Posterior vena cava (tissue), 2 donors: Measurements from ENCODE around the gene ANKRD37. TPM values are rescaled to one million over a fixed set of nuclear protein-coding genes. Genes with fewer than 3 reads are reported as not detected.

Experiments
- DNase-seq: peaks from one replicate; pipeline ENCODE4 v3.0.0-alpha.2; 2020; ENCODE audit warnings: low spot score
- intact Hi-C, 2 donors: fragments of 100-400 bp; cut with DNase I; formaldehyde crosslinking; loops; one replicate each; pipeline versions ENCODE4 v1.14.1 to v1.14.2; 2022 to 2023
- total RNA-seq, 2 donors: library from RNA; stranded (reverse); fragmentation: NEBNext Ultra II Directional; extraction: Animal tissue kit (Norgen Biotek cat#: 25700); gene quantifications; one replicate each; pipeline ENCODE4 v1.2.1, GENCODE V29; 2021
- donor health status: DM: yes; HTN: yes; CAD: no.
- donor health status: DM: yes; HTN: yes; CAD: no.

The ANKRD37 gene
- total RNA-seq, 2 donors from 2014 or later: 9.7 to 9.8 TPM

GRCh38 chr4:185374573-185374972 lies 22.1 kb upstream of the ANKRD37 start:
- no peak for DNase-seq
- intact Hi-C loops: no loop called here

- DNase-seq: no peak
- intact Hi-C loops: no loop called here
Measured at GRCh38 chr4:185378264-185378663, 18.4 kb upstream of the ANKRD37 start.

- no peak for DNase-seq
- intact Hi-C loops: no loop called here
Measured at GRCh38 chr4:185379326-185380295, 17.0 kb upstream of the ANKRD37 start.

GRCh38 chr4:185380320-185380719 lies 16.3 kb upstream of the ANKRD37 start:
- no peak for DNase-seq
- intact Hi-C loops: no loop called here

- DNase-seq: no peak
Measured at GRCh38 chr4:185381288-185382196, 15.1 kb upstream of the ANKRD37 start.

GRCh38 chr4:185382754-185383153 lies 13.9 kb upstream of the ANKRD37 start:
- intact Hi-C loops: no loop called here
- DNase-seq: no peak

More at GRCh38 chr4:185381288-185382196, 15.1 kb upstream of the ANKRD37 start:
- intact Hi-C loops: no loop called here

GRCh38 chr4:185383451-185383850 lies 13.2 kb upstream of the ANKRD37 start:
- intact Hi-C loops: no loop called here
- no peak for DNase-seq

DNA sequence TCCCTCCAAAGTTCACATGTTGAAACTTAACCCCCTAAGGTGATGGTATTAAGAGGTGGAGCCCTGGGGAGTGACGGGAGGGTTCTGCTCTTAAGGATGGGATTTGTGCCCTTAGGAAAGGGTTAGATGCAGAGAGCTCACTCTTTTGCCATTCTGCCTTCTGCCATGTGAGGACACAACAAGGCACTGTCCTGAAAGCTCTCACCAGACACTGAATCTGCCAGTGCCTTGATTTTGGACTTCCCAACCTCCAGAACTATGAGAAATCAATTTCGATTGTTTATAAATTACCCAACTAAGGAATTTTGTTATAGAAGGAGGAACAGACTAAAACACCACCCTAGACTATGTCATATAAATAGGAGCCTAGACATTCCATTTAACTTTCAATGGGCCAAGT lies 12.6 kb upstream of the ANKRD37 start:
- intact Hi-C loops: no loop called here

DNA sequence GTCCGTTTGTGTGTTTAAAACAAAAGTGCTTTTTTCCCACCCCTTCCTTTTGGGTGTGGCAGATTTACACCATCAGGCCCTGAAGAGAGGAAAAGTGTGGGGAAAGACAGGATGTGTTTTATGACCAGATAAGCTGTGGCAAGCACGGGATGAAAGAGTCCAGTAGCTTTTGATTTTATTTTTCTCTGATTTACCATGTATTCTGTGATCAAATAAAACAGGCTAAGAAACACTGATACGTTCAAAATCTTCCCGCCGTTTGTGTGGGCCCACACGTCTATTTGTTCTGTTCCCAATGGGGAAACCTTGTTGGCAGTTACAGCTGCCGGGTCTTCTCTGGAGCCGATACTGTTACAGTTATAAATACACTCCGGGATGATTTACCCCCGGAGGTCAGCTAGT lies 11.7 kb upstream of the ANKRD37 start:
- no peak for DNase-seq
- intact Hi-C loops: no loop called here

More for the DNA sequence above, 12.6 kb upstream of the ANKRD37 start:
- no peak for DNase-seq

DNA sequence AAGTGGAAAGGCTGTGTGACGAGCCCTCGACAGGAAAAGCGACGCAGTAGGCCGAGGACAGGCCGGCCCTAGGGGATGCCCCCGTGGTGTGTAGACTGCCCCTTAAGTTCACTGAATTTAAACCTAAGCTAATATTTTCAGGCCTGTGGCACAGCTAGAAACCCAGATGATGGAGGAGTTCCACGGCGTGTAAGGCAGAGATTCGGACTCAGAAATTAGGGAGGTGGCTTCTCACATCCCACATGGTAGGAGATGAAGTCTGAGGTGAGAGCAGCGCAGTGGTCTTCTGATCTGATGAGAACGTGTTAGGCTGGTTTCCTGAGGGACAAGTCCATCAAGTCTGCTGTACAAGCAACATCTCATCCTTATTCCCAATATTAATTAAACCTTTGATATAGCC lies 8.7 kb upstream of the ANKRD37 start:
- DNase-seq: no peak

DNA sequence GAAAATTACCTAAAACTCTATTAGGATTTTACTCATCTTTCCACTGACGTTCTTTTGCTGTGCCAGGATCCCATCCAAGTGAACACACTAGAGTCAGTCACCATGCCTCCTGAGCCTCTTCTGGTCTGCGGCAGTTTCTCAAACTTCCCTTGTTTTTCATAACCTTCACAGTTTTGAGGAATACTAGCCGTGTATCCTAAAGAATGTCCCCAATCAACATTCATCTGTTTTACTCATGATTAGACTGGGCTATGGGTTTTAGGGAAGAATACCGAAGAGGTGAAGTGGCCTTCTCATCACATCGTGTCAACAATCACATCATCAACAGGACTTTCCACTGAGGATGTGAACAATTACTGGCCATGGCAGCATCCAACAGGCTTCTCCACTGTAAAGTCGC lies 5.7 kb upstream of the ANKRD37 start:
- intact Hi-C loops: loop anchor here in 1 of 2 donors (10.0 kb wide), 1 partner anchor 186 kb away; the partner anchor contains the start of genes CFAP97 and SNX25
- DNase-seq: no peak

More for the DNA sequence above, 8.7 kb upstream of the ANKRD37 start:
- intact Hi-C loops: no loop called here

DNA sequence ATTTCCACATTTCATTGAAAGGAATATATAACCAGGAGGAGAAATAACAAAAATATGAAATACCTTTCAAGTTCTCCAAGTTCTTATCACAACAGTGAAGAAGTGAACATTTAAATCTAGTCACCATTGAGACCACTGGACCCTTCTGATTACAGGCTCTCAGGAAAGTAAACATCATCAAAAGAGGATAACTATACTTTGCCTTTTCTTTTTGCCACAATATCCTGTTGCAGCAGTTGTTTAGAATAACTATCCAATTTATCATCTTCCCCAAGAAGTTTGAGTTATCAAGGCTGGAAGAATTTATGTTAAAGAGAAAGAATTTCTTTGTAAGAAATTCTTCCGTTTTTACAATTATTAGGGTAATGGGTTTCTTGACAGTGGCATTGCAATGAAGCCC lies 4.5 kb upstream of the ANKRD37 start:
- intact Hi-C loops: loop anchor here in 1 of 2 donors (10.0 kb wide), 1 partner anchor 187 kb away; the partner anchor contains the start of genes CFAP97 and SNX25

DNA sequence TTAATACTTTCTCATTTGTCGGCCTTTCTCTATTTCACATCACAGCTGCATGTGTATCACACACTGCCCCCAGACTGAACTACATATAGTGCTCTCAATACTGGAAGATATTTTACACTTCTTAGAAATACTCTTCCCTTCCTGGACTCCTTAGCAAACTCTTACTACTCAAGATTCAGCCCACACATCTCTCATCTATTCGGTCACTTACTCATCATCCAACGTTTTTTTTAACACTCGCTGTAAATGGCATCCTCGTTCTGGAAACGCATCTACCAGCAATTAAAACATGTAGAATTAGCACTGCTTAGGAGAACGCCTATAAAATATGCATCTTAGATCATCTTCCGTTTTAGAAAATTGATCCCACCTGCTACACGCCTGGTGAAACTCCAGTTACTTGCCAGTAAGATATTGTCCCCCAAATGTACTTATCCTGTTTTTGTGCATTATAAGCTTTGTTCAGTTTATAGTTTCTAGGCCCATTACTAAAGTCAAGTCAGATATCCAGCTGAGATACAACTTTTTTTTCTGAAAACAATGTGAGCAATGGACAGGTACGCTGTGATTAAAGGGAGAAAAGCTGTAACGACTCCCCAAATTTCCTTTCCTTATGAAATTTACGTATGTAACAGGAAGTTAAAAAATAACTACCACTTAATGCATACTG lies 1.9 kb upstream of the ANKRD37 start:
- no peak for DNase-seq
- intact Hi-C loops: loop anchor here in 1 of 2 donors (10.0 kb wide), 1 partner anchor 190 kb away; the partner anchor contains the start of genes CFAP97 and SNX25

More for the DNA sequence above, 4.5 kb upstream of the ANKRD37 start:
- DNase-seq: no peak

DNA sequence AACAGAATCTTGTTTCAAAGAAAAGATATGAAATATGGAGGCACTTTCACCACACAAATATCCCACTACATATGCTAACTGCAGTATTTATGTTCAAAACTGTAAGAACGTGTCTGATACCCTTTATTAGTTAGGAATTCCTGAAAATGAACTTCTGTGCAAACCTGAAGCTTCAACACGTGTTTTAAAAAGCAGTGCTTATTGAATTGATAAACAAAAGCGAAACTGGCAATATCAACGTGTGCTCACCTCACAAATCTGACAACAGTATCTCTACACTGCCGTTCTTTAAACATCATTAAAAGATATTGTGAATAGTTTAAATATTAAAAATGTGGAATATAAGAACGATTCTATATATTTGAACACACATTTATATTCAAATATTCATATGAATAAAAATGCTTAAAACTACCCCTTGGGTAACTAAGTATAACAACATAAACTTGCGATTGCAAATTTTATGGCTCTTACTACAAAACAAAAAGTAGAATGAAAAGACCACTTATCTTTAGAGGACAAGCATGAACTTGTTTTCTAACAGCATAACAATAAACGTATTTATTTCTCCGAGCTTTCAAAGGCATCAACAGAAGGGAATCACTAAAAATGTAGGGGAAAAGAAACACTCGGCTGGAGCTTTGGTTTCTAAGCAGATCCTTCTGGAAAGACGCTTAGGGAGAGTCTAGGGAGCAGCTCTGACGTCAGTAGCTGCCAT lies 1.2 kb upstream of the ANKRD37 start, which contains the start of gene LRP2BP:
TSS of gene LRP2BP (minus strand) at position 687 of the 718 bp plus-strand sequence. CDS start 17,738 bp downstream, outside the sequence.
- intact Hi-C loops: loop anchor here in 1 of 2 donors (10.0 kb wide), 1 partner anchor 191 kb away; the partner anchor contains the start of genes CFAP97 and SNX25

DNA sequence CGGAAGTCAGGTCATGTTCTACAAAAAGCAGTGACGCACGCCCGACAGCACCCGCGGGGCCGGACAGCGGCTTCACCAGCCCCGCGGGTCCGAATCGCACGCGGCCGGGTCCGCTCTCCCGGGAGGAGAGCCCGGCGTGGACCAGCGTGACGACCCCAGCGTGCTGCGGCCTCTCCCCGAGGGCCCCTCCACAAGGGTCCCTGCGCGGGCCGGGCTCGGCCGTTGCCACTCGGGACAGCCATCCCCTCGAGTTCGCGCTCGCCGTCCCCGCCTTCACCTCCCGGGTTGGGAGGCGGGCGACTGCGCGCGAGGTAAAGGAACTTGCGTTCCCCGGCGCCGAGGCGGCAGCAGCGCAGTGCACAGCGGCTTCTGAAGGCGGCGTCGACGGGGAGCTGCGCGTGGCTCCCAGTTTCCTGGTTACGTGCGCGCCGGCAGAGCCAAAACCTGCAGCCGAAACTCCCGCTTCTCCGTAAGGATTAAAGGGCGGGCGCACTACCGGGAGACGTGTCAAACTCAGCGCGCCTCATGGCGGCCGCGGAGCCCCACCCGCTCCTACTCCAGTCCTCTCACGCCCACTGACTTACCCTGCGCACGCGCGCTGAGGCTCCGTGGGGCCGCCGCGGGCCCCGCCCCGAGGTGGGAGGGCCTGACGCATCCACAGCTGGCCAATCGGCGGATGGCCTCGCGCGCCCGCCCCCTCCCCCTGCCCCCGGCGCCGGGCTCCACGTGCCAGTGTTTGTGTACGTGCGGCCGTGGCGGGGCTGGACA lies 501 bp upstream of the ANKRD37 start:
- intact Hi-C loops: loop anchor here in 1 of 2 donors (10.0 kb wide), 1 partner anchor 191 kb away; the partner anchor contains the start of genes CFAP97 and SNX25

More for the DNA sequence above, 1.2 kb upstream of the ANKRD37 start, which contains the start of gene LRP2BP:
- no peak for DNase-seq

GRCh38 chr4:185398618-185399017 lies 2.0 kb downstream of the ANKRD37 start:
- DNase-seq: no peak
- intact Hi-C loops: loop anchor here in 1 of 2 donors (10.0 kb wide), 1 partner anchor 194 kb away; the partner anchor contains the start of genes CFAP97 and SNX25

More for the DNA sequence above, 501 bp upstream of the ANKRD37 start:
- DNase-seq: peak; percentile 99

GRCh38 chr4:185399466-185399865 lies 2.8 kb downstream of the ANKRD37 start:
- intact Hi-C loops: loop anchor here in 1 of 2 donors (10.0 kb wide), 1 partner anchor 195 kb away; the partner anchor contains the start of genes CFAP97 and SNX25
- DNase-seq: no peak
